ENCODE data around the gene HGF.

DNA sequence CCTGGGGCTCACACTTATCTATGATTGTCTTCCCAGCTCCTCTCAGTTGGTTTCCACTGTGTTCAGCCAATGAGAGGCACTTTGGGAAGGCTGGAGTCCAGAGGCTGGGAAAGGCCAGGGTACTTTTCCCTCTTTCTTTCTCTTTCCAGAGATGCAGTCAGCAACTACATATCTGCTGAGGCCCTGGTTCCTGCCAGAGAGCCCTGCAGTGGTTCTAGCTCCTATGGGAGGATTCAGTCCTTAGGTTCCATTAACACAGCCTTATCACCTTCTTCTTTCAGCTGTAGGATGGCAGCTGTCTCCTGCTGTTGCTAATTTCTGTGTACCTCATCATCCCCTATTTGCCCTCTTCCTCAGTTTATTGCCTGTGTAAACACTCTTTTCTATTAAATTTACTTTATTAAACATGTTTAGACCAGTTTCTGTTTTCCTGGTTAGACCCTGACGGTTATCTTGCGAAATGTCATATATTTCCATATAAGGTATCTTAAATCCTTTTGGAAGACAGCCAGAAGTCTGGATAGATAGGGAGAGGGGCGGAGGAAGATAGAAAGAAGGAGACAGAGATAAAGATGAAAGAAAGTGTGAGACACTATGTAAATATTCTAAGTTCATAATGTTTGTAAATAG is 100.3 kb downstream of the HGF start:
- TF ChIP-seq, protein P1, sequence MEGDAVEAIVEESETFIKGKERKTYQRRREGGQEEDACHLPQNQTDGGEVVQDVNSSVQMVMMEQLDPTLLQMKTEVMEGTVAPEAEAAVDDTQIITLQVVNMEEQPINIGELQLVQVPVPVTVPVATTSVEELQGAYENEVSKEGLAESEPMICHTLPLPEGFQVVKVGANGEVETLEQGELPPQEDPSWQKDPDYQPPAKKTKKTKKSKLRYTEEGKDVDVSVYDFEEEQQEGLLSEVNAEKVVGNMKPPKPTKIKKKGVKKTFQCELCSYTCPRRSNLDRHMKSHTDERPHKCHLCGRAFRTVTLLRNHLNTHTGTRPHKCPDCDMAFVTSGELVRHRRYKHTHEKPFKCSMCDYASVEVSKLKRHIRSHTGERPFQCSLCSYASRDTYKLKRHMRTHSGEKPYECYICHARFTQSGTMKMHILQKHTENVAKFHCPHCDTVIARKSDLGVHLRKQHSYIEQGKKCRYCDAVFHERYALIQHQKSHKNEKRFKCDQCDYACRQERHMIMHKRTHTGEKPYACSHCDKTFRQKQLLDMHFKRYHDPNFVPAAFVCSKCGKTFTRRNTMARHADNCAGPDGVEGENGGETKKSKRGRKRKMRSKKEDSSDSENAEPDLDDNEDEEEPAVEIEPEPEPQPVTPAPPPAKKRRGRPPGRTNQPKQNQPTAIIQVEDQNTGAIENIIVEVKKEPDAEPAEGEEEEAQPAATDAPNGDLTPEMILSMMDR (IDR thresholded peaks at IDR 0.05), result no peak
- TF ChIP-seq EP300 (IDR thresholded peaks at IDR 0.05; ENCODE audit: borderline replicate concordance in 1 of 2, low read depth in 1 of 2, low read length in 1 of 2) (no peak), RFX5 (IDR thresholded peaks at IDR 0.05; ENCODE audit: low read length) (no peak), FOXM1 (IDR thresholded peaks at IDR 0.05; ENCODE audit: low read depth) (no peak), POLR2AphosphoS5 (IDR thresholded peaks at IDR 0.05; ENCODE audit: low read depth, low read length) (no peak), RAD21 (IDR thresholded peaks at IDR 0.05; ENCODE audit: low read length) (no peak), TEAD4 (IDR thresholded peaks at IDR 0.05; ENCODE audit: borderline replicate concordance, insufficient read depth) (no peak), YY1 (IDR thresholded peaks at IDR 0.05; ENCODE audit: low read depth) (no peak), RCOR1 (IDR thresholded peaks at IDR 0.05; ENCODE audit: low read length) (no peak)

Data from SK-N-SH (cell line).